Measurements from ENCODE around the gene NPIPB2.
A peak's percentile ranks its signal among the peaks of the same experiment; 100 is the strongest.

Gene NPIPB2

DNA sequence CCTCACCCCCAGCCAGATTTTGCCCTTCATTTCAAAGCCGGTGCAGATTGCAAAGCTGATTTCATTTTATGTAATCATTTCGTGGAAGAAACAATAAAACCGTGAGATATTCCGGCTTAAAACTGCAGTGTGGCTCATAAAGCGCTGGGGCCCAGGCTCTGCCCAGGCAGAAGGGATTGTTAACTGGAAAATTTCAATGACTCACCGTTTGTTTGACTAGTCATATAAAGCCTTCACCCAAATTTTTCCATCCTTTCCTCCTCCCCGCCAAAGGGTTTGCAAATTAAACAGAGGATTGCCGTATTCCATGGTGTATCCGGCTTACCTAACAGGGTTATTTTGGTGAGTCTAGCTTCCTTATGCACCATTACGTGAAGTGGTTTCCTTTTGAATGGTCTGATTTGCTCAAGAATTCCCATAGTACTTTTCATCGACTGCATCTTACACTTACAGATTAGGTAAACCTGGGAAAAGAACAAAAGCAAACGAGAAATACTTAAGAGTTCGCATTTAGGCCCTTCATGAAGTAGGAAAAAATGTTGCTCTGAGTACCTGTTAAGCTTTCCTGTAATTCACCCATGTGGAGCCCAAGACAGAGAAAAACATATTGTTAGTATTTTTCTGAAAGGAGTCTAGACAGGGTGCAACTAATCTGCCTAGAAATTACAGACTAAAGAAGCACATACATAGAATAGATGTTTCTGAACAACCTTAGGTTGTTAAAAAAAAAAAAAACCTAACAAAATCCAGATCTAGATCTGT, 25.1 kb downstream of the NPIPB2 start:
- TF ChIP-seq, protein P1, sequence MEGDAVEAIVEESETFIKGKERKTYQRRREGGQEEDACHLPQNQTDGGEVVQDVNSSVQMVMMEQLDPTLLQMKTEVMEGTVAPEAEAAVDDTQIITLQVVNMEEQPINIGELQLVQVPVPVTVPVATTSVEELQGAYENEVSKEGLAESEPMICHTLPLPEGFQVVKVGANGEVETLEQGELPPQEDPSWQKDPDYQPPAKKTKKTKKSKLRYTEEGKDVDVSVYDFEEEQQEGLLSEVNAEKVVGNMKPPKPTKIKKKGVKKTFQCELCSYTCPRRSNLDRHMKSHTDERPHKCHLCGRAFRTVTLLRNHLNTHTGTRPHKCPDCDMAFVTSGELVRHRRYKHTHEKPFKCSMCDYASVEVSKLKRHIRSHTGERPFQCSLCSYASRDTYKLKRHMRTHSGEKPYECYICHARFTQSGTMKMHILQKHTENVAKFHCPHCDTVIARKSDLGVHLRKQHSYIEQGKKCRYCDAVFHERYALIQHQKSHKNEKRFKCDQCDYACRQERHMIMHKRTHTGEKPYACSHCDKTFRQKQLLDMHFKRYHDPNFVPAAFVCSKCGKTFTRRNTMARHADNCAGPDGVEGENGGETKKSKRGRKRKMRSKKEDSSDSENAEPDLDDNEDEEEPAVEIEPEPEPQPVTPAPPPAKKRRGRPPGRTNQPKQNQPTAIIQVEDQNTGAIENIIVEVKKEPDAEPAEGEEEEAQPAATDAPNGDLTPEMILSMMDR (conservative IDR thresholded peaks at IDR 0.05; ENCODE audit: low read depth, low read length) = no peak
- H3K4me3 ChIP-seq (ENCODE audit: low read length) = peak overlapping the region; percentile 71
- DNase-seq (ENCODE audit: low read depth) = peak; percentile 39

DNA sequence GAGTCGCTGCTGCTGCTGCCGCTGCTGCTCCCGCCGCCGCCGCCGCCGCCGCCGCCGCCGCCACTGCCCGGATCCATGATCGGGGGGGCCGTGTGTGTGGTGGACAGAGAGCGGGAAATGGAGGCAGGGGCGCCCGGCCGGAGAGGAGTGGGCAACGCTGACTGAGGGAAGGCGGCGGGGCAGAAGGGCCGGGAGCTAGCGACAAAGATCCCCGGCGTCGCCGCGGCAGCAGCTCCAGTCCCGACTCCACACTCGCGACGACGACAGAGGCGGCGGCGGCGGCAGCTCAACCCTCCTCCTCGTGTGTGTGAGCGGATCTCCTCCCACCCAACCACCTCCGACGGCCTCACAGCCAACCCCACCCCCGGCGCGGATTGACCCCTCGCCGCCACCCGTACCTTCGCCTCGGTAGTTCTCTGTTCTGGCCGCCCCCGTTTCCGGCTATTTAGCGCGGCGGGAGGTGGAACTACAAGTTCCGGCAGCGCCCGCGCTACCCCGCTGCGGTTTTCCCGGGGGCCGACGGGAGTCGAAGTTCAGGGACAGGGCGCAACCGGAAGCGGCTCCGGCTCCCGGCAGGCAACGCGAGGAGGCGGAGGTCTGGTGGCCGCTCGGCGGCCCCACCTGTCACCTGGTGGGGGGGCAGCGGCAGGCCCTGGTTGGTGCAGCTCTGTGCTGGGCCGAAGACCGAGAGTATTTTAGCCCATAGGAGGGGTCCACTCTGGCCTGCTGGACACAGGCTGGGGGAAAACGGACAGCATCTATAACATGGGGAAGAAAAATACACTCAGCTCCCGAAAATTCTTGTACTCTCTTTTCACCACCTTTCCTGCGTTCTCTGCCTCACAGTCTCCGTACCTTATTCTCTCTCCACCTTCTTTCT, 26.0 kb downstream of the NPIPB2 start, which contains the start of gene GSPT1:
TSS of gene GSPT1 (minus strand) at position 313 of the 880 bp plus-strand sequence. CDS start at position 77, 236 bp downstream.
- TF ChIP-seq, protein P1 (conservative IDR thresholded peaks at IDR 0.05; ENCODE audit: low read depth, low read length) = no peak
- H3K4me3 ChIP-seq (ENCODE audit: low read length) = peak within 1 kb of the TSS; percentile 83
- peak; percentile 94 for DNase-seq (ENCODE audit: low read depth)

DNA sequence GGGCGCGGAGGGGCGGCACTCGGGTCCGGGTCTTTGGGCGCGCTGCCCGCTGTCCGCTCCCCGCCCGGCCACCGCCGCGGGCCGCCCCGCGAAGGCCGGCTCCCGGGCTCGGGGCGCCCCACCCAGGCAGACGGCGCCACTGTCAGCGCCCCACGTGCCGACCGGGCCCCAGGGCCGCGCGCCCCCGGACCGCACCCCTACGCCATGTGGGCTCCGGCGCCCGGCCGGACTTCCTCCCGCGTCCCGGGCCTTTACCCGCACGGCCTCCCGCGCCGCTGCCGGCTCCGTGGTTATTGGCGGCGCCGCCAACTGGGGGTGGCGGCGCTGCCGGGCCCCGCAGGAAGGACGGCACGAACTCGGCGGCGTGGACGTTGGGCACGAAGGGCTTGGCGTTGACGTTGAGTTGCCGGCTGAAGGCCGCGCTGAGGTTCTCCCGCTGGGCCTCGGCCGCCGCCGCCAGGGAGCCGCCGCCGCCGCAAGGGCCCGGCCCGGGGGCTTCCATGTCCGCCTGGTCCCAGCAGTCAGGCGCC, 26.7 kb downstream of the NPIPB2 start:
- TF ChIP-seq, protein P1 (conservative IDR thresholded peaks at IDR 0.05; ENCODE audit: low read depth, low read length) = no peak
- H3K4me3 ChIP-seq (ENCODE audit: low read length) = peak overlapping the region; percentile 83
- DNase-seq (ENCODE audit: low read depth) = no peak

DNA sequence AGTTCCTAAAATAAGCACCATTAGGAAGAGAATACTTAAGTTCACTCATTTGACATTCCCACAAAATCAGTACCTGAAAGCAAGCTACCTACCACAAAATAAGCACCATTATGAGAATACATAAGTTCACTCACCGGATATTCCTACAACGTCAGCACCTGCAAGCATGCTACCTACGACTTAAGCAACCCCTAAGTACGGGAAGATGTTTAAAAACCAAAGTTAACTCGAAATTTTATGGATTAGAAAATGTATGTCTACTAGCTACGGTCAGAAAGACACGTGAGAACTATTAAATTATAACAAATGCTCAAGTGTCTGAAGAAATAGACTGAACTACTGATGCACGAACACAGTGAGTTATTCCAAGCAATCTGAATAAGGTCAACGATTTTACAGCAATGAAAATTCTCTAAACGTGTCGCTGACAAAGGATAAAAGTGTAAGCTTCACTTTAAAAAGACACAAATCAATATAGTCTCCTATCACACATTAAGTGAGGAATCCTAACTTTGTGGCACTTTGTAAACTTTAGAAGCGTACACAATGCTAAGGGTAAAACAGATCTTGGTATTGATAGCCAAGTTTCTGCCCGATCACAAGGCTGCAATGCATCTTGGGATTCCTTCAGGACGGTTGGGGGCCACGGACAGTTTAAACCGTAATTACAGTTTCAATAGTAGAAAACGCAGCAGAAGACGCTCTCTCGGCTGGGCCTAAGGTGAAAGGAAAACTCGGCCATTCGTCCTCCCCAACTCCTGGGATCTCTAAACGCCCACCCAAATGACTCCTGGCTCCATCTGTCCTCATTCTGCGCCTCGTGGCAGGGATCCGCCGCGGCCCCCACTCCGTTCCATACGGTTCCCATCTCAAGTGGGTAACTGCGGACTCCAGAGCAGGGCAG, 27.4 kb downstream of the NPIPB2 start:
- H3K4me3 ChIP-seq (ENCODE audit: low read length) = peak overlapping the region; percentile 83
- no peak for DNase-seq (ENCODE audit: low read depth)
- TF ChIP-seq, protein P1 (conservative IDR thresholded peaks at IDR 0.05; ENCODE audit: low read depth, low read length) = no peak

DNA sequence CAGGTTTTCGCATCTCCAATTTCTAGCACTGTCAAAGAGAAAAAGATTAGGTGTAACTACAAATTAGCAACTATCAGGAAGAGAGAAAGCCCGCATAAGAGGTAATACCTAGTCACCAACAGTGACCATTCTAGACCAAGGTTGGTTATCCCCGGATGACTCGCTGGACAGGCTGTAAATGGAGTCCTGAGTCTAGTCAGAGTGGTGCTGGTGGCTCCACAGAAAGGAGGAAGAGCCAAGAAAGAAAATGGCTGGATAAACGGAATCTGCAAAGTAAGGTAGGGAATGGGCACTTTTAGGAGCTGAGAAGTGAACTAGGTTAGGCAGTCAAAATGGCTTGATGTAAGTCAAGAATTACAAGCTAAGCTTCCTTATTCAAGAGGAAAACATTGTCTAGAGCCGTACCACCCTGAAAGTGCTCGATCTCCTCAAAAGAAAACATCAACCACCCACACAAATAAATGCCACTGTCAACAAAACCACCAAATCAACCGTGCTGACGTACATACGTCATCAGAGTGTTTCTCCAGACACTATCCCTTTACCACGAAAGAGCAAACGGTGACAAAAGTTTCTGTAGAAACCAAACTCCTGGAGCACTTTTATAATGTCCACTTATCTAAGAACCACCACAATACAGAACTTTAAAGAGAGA, 28.3 kb downstream of the NPIPB2 start:
- TF ChIP-seq, protein P1 (conservative IDR thresholded peaks at IDR 0.05; ENCODE audit: low read depth, low read length) = no peak
- H3K4me3 ChIP-seq (ENCODE audit: low read length) = peak overlapping the region; percentile 83
- no peak for DNase-seq (ENCODE audit: low read depth)

All from retinal pigment epithelial cell (primary cell).